ENCODE data around the gene SKOR1.

The SKOR1 gene

GRCh38 chr15:67819636-67820035, 5.7 kb upstream of the SKOR1 start:
- FAIRE-seq: no peak

GRCh38 chr15:67820122-67820991, 5.0 kb upstream of the SKOR1 start:
- DNase-seq (ENCODE audit: low spot score) (no peak), FAIRE-seq (no peak)

More at GRCh38 chr15:67819636-67820035, 5.7 kb upstream of the SKOR1 start:
- DNase-seq (ENCODE audit: low spot score): no peak

- no peak for FAIRE-seq
- peak; percentile 78 for DNase-seq (ENCODE audit: low spot score)
Observed at GRCh38 chr15:67820992-67821783, 4.1 kb upstream of the SKOR1 start.

GRCh38 chr15:67821784-67822440, 3.4 kb upstream of the SKOR1 start:
- FAIRE-seq (no peak), DNase-seq (ENCODE audit: low spot score) (no peak)

GRCh38 chr15:67822537-67823313, 2.6 kb upstream of the SKOR1 start:
- DNase-seq (ENCODE audit: low spot score) (no peak), FAIRE-seq (no peak)

- DNase-seq (ENCODE audit: low spot score) (peak; percentile 49), FAIRE-seq (no peak)
Observed at GRCh38 chr15:67823314-67824196, 1.8 kb upstream of the SKOR1 start.

- DNase-seq (ENCODE audit: low spot score) (no peak), FAIRE-seq (peak; percentile 32)
Observed at GRCh38 chr15:67824197-67824968, 926 bp upstream of the SKOR1 start.

- DNase-seq (ENCODE audit: low spot score): no peak
Observed at GRCh38 chr15:67825881-67826716, 790 bp downstream of the SKOR1 start.

GRCh38 chr15:67826717-67827561, 1.6 kb downstream of the SKOR1 start:
- DNase-seq (ENCODE audit: low spot score) (no peak), FAIRE-seq (no peak)

More at GRCh38 chr15:67825881-67826716, 790 bp downstream of the SKOR1 start:
- peak; percentile 61 for FAIRE-seq

GRCh38 chr15:67827562-67828277, 2.4 kb downstream of the SKOR1 start:
- no peak for FAIRE-seq
- DNase-seq (ENCODE audit: low spot score): no peak

GRCh38 chr15:67828278-67828968, 3.1 kb downstream of the SKOR1 start:
- peak; percentile 17 for FAIRE-seq
- no peak for DNase-seq (ENCODE audit: low spot score)

GRCh38 chr15:67828969-67829646, 3.8 kb downstream of the SKOR1 start:
- DNase-seq (ENCODE audit: low spot score): no peak
- FAIRE-seq: no peak

GRCh38 chr15:67829647-67830504, 4.6 kb downstream of the SKOR1 start:
- DNase-seq (ENCODE audit: low spot score): no peak
- FAIRE-seq: no peak

GRCh38 chr15:67831363-67831762, 6.1 kb downstream of the SKOR1 start:
- no peak for DNase-seq (ENCODE audit: low spot score)

More at GRCh38 chr15:67831363-67831762, 6.1 kb downstream of the SKOR1 start:
- FAIRE-seq: no peak

Measured in urothelium cell line (cell line).